SK-N-SH (cell line): ENCODE measurements around the gene NKAPL. TPM values are rescaled to one million over a fixed set of nuclear protein-coding genes. Genes with fewer than 3 reads are reported as not detected.
A peak's percentile ranks its signal among the peaks of the same experiment; 100 is the strongest.

Experiments
- CTCF ChIA-PET: fragments of 300-600, 350-600 bp; formaldehyde crosslinking; extraction: SDS; loops from one replicate; lab custom pipeline; 2021; lab: Yijun Ruan, JAX
- POLR2A ChIA-PET: fragments of 350-600 bp; sonication (Branson Sonifier 250); formaldehyde crosslinking; extraction: SDS; loops from one replicate; lab custom pipeline; 2020; ENCODE audit warnings: antibody characterized with exemption, inconsistent platforms; lab: Yijun Ruan, JAX
- DNase-seq: peaks from one replicate; pipeline ENCODE4 v3.0.0; 2012
- H2AFZ ChIP-seq: fragments of 200-600 bp; sonication (generic); 2 replicates; pipeline ENCODE4 v1.8.1; 2016; ENCODE audit warnings: antibody characterized with exemption, mild to moderate bottlenecking, low read depth
- H3F3A ChIP-seq: fragments of 200-600 bp; sonication (generic); replicated peaks from 2 replicates; pipeline ENCODE3; 2016; ENCODE audit warnings: antibody characterized with exemption, mild to moderate bottlenecking; ENCODE audit not compliant: insufficient read depth
- H3K27ac ChIP-seq, 2 experiments: fragments of 200-500 bp in 1 of 2; fragments of 200-600 bp in 1 of 2; sonication (Bioruptor generic) in 1 of 2; sonication (generic), shearing (Covaris generic) in 1 of 2; 2 replicates each; pipeline versions ENCODE4 v1.5.1 to v1.6.1; 2014 to 2016; ENCODE audit warnings: low read depth in 2 of 2, inconsistent platforms in 1 of 2, low read length in 1 of 2, mild to moderate bottlenecking in 1 of 2, mixed read lengths in 1 of 2
- H3K27me3 ChIP-seq: fragments of 200-600 bp; sonication (generic), shearing (Covaris generic); 2 replicates; pipeline ENCODE4 v1.6.1; 2016; ENCODE audit warnings: mixed run types; ENCODE audit not compliant: insufficient read depth
- H3K36me3 ChIP-seq, 2 experiments: fragments of 200-500 bp in 1 of 2; fragments of 200-600 bp in 1 of 2; sonication (Bioruptor generic) in 1 of 2; sonication (generic) in 1 of 2; replicated peaks in 1 of 2; 2 replicates each; pipeline versions ENCODE3 to v1.5.1; 2014 to 2016; ENCODE audit warnings: low read length in 1 of 2, mild to moderate bottlenecking in 1 of 2; ENCODE audit not compliant: insufficient read depth in 2 of 2, control insufficient read depth in 1 of 2
- H3K4me1 ChIP-seq, 2 experiments: fragments of 200-500 bp in 1 of 2; fragments of 200-600 bp in 1 of 2; sonication (Bioruptor generic) in 1 of 2; sonication (generic), shearing (Covaris generic) in 1 of 2; 2 replicates each; pipeline versions ENCODE4 v1.5.1 to v1.6.1; 2014 to 2016; ENCODE audit warnings: low read depth in 1 of 2, low read length in 1 of 2, mixed run types in 1 of 2; ENCODE audit not compliant: insufficient read depth in 2 of 2, control insufficient read depth in 1 of 2
- H3K4me2 ChIP-seq: fragments of 200-600 bp; sonication (generic), shearing (Covaris generic); 2 replicates; pipeline ENCODE4 v1.6.1; 2017; ENCODE audit warnings: mixed run types
- H3K4me3 ChIP-seq, 2 experiments: fragments of 200-500 bp in 1 of 2; fragments of 200-600 bp in 1 of 2; sonication (Bioruptor generic) in 1 of 2; sonication (generic), shearing (Covaris generic) in 1 of 2; 2 replicates each; pipeline versions ENCODE4 v1.5.1 to v1.8.1; 2014 to 2016; ENCODE audit warnings: low read depth in 2 of 2, inconsistent platforms in 1 of 2, low read length in 1 of 2, mild to moderate bottlenecking in 1 of 2, mixed read lengths in 1 of 2, moderate library complexity in 1 of 2
- H3K79me2 ChIP-seq: fragments of 200-600 bp; sonication (generic); 2 replicates; pipeline ENCODE4 v1.8.1; 2017; ENCODE audit warnings: mild to moderate bottlenecking; ENCODE audit not compliant: insufficient read depth
- H3K9ac ChIP-seq: fragments of 200-600 bp; sonication (generic); 2 replicates; pipeline ENCODE4 v1.6.1; 2017; ENCODE audit warnings: mixed run types
- H3K9me2 ChIP-seq: fragments of 200-600 bp; sonication (generic); 2 replicates; pipeline ENCODE4 v1.6.1; 2017; ENCODE audit warnings: mixed run types
- H3K9me3 ChIP-seq: fragments of 200-600 bp; sonication (generic); 2 replicates; pipeline ENCODE4 v1.6.1; 2017; ENCODE audit warnings: mixed run types, mild to moderate bottlenecking, moderate library complexity
- H4K20me1 ChIP-seq: fragments of 200-600 bp; sonication (generic); 2 replicates; pipeline ENCODE4 v1.6.1; 2017; ENCODE audit warnings: mild to moderate bottlenecking, mixed run types; ENCODE audit not compliant: insufficient read depth
- ELF1 ChIP-seq: IDR thresholded peaks from 2 replicates; pipeline ENCODE4 v1.4.0; 2012
- EP300 ChIP-seq, 2 experiments: IDR thresholded peaks; 2 replicates each; pipeline versions ENCODE4 v1.4.0 to v1.6.1; 2012; ENCODE audit warnings: borderline replicate concordance in 1 of 2, low read depth in 1 of 2, low read length in 1 of 2
- EZH2phosphoT487 ChIP-seq: fragments of 200-600 bp; sonication (generic); IDR thresholded peaks from 2 replicates; pipeline ENCODE4 v1.6.1; 2017; ENCODE audit warnings: low read depth, mixed run types, mild to moderate bottlenecking, antibody characterized with exemption, moderate library complexity, borderline replicate concordance
- GABPA ChIP-seq: IDR thresholded peaks from 2 replicates; pipeline ENCODE4 v1.4.0; 2012; ENCODE audit warnings: low read depth, mild to moderate bottlenecking
- GATA2 ChIP-seq: sonication (generic); formaldehyde crosslinking; IDR thresholded peaks from 2 replicates; pipeline ENCODE4 v1.5.0; 2020; ENCODE audit warnings: mild to moderate bottlenecking, missing genetic modification reagents
- NFIC ChIP-seq: IDR thresholded peaks from 2 replicates; pipeline ENCODE4 v1.4.0; 2012; ENCODE audit warnings: borderline replicate concordance
- NRF1 ChIP-seq: IDR thresholded peaks from 2 replicates; pipeline ENCODE4 v1.6.1; 2012; ENCODE audit warnings: low read depth, mild to moderate bottlenecking, low read length
- POLR2AphosphoS5 ChIP-seq: IDR thresholded peaks from 2 replicates; pipeline ENCODE4 v1.6.1; 2012; ENCODE audit warnings: low read depth, low read length
- RAD21 ChIP-seq: IDR thresholded peaks from 2 replicates; pipeline ENCODE4 v1.6.1; 2012; ENCODE audit warnings: mild to moderate bottlenecking, low read length
- RFX5 ChIP-seq: IDR thresholded peaks from 2 replicates; pipeline ENCODE4 v1.6.1; 2012; ENCODE audit warnings: mild to moderate bottlenecking, improper control_type of control experiment, low read length
- SMC3 ChIP-seq: IDR thresholded peaks from 2 replicates; pipeline ENCODE4 v1.6.1; 2012; ENCODE audit warnings: low read depth, low read length, improper control_type of control experiment
- TCF12 ChIP-seq: IDR thresholded peaks from 2 replicates; pipeline ENCODE4 v1.4.0; 2012
- YY1 ChIP-seq: IDR thresholded peaks from 2 replicates; pipeline ENCODE4 v1.4.0; 2012; ENCODE audit warnings: low read depth, mild to moderate bottlenecking
- WGBS: methylation state at CpG from one replicate; pipeline ENCODE4 v1.1.6; 2017; ENCODE audit warnings: low lambda C conversion rate; 5-methylcytosine and 5-hydroxymethylcytosine counted together
- polyA plus RNA-seq, 3 experiments: library from polyadenylated mRNA; depleted of rRNA; stranded (reverse); fragments of >200 nt; gene quantifications; 2 replicates each; pipeline ENCODE4 v1.2.3, GENCODE V29; 2012
- TF ChIP-seq, protein P1 (sequence below): IDR thresholded peaks from 2 replicates; pipeline ENCODE4 v1.4.0; 2012; ENCODE audit warnings: low read depth
- TF ChIP-seq, protein P2 (sequence below): IDR thresholded peaks from 2 replicates; pipeline ENCODE4 v1.4.0; 2012; ENCODE audit warnings: low read depth, borderline replicate concordance
- TF ChIP-seq, protein P3 (sequence below): fragments of 150-350 bp; IDR thresholded peaks from 2 replicates; pipeline ENCODE4 v1.6.1; 2016; ENCODE audit warnings: mild to moderate bottlenecking, low read depth, low read length
- TF ChIP-seq, protein P4 (sequence below): IDR thresholded peaks from 2 replicates; pipeline ENCODE4 v1.4.0; 2012; ENCODE audit warnings: low read depth, borderline replicate concordance
- TF ChIP-seq, protein P5 (sequence below): fragments of 200-600 bp; sonication (generic); IDR thresholded peaks from 2 replicates; pipeline ENCODE4 v1.6.1; 2017; ENCODE audit warnings: antibody characterized with exemption, mild to moderate bottlenecking, moderate library complexity
- TF ChIP-seq, protein P6 (sequence below): IDR thresholded peaks from 2 replicates; pipeline ENCODE4 v1.6.1; 2012; ENCODE audit warnings: mild to moderate bottlenecking, low read depth, low read length, moderate library complexity
- TF ChIP-seq, protein P7 (sequence below): fragments of 150-350 bp; IDR thresholded peaks from 2 replicates; pipeline ENCODE4 v1.6.1; 2017; ENCODE audit warnings: antibody characterized with exemption, low read length, low read depth, borderline replicate concordance

NKAPL gene
- polyA plus RNA-seq, 1 of the 3 experiments (the other 2 are of a cell fraction): not detected

DNA sequence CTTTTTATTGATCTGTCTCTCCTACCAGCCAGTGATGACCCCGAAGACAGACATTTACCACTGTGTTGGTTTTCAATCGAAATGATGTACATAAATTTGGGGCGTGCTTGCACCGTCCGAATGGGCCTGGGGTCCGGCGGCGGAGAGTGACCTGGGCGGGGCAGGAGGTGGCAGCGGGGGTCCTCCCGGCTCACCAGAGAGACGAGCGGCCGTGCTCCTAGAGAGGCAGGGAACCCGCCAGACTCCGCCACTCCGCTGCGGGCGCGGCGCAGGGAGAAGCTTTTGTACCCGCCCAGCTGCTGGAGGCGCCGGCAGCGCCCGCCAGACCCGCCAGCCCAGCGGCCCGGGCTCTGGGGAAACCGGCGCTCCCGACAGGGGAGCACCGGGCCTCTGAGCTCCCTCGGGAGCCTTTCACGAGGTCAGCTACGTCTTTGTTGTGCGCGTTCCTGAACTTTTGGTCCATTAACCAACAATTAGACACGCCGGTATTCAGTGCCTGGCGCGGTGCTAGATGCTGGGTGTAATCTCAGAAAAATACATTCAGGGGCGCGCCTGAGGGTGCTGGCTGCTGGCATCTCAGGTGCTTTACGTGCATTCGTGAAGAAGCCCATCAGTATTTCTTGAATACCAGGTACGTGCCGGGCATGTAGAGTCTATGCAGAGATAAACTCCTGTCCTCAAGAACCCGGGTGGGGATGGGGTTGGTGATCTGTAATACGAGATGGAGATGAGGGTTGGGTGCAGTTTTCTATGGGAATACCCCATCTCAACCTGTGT lies 22.4 kb downstream of the NKAPL start, which contains the start of gene PGBD1:
PGBD1 (plus strand) TSS at position 285 of the 777 bp plus-strand sequence. CDS start 2,242 bp downstream, outside the sequence.
- WGBS: 2% methylated on average over 11 of the region's 50 CpGs
- Histone ChIP-seq H2AFZ (peak within 1 kb of the TSS; percentile 99), H3K36me3 (peaks cover 29 to 39% of the 10 kb centered on the region in 2 experiments), H3K79me2 (peaks cover 22% of the 10 kb centered on the region; the same call in 1 of the 2 replicates), H3K27me3 (no peaks in the 10 kb centered on the region), H3K9me2 (no peaks in the 10 kb centered on the region), H3K4me2 (peak within 1 kb of the TSS; percentile 91), H3K9me3 (no peaks in the 10 kb centered on the region), H3K4me1 (peaks cover 0 to 7% of the 10 kb centered on the region in 2 experiments; a peak in 2 of 4 replicates), H3K27ac (peak within 1 kb of the TSS; percentile 35 to 83; a peak in 3 of 4 replicates), H3K4me3 (peak within 1 kb of the TSS; percentile 93 to 98), H3F3A (peaks cover 8% of the 10 kb centered on the region), H3K9ac (peak within 1 kb of the TSS; percentile 72), H4K20me1 (no peaks in the 10 kb centered on the region)
- DNase-seq: peak; percentile 92
- ChIA-PET POLR2A (interaction anchor here (0.8 to 2.8 kb wide), 9 partner anchors 11 to 177 kb away, joined by 3 to 22 read pairs (median 4); partner anchors contain the start of genes ZKSCAN3, ZSCAN26 and ZSCAN31), CTCF (interaction anchor here (0.9 to 1.9 kb wide), 6 partner anchors 14 to 153 kb away, joined by 3 to 10 read pairs (median 4); partner anchors contain the start of gene ZSCAN26)
- TF ChIP-seq NRF1: no peak
- TF ChIP-seq RFX5: no peak
- TF ChIP-seq, protein P1, sequence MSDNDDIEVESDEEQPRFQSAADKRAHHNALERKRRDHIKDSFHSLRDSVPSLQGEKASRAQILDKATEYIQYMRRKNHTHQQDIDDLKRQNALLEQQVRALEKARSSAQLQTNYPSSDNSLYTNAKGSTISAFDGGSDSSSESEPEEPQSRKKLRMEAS: peak; percentile 30; the same call in 1 of the 2 replicates
- no peak for TF ChIP-seq NFIC
- peak; percentile 79 for TF ChIP-seq POLR2AphosphoS5
- TF ChIP-seq TCF12: no peak
- TF ChIP-seq, protein P2, sequence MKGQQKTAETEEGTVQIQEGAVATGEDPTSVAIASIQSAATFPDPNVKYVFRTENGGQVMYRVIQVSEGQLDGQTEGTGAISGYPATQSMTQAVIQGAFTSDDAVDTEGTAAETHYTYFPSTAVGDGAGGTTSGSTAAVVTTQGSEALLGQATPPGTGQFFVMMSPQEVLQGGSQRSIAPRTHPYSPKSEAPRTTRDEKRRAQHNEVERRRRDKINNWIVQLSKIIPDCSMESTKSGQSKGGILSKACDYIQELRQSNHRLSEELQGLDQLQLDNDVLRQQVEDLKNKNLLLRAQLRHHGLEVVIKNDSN: no peak
- no peak for TF ChIP-seq ELF1
- TF ChIP-seq, protein P3, sequence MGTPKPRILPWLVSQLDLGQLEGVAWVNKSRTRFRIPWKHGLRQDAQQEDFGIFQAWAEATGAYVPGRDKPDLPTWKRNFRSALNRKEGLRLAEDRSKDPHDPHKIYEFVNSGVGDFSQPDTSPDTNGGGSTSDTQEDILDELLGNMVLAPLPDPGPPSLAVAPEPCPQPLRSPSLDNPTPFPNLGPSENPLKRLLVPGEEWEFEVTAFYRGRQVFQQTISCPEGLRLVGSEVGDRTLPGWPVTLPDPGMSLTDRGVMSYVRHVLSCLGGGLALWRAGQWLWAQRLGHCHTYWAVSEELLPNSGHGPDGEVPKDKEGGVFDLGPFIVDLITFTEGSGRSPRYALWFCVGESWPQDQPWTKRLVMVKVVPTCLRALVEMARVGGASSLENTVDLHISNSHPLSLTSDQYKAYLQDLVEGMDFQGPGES: no peak
- no peak; the same call in 1 of the 2 replicates for TF ChIP-seq RAD21
- no peak for TF ChIP-seq EZH2phosphoT487
- TF ChIP-seq SMC3: no peak
- peak; percentile 52; the same call in 1 of the 2 replicates for TF ChIP-seq GABPA
- TF ChIP-seq YY1: peak; percentile 42
- TF ChIP-seq, protein P4, sequence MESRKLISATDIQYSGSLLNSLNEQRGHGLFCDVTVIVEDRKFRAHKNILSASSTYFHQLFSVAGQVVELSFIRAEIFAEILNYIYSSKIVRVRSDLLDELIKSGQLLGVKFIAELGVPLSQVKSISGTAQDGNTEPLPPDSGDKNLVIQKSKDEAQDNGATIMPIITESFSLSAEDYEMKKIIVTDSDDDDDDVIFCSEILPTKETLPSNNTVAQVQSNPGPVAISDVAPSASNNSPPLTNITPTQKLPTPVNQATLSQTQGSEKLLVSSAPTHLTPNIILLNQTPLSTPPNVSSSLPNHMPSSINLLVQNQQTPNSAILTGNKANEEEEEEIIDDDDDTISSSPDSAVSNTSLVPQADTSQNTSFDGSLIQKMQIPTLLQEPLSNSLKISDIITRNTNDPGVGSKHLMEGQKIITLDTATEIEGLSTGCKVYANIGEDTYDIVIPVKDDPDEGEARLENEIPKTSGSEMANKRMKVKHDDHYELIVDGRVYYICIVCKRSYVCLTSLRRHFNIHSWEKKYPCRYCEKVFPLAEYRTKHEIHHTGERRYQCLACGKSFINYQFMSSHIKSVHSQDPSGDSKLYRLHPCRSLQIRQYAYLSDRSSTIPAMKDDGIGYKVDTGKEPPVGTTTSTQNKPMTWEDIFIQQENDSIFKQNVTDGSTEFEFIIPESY: no peak
- TF ChIP-seq GATA2: no peak
- no peak for TF ChIP-seq EP300 (IDR thresholded peaks at IDR 0.05; ENCODE audit: borderline replicate concordance in 1 of 2, low read depth in 1 of 2, low read length in 1 of 2)
- TF ChIP-seq, protein P5, sequence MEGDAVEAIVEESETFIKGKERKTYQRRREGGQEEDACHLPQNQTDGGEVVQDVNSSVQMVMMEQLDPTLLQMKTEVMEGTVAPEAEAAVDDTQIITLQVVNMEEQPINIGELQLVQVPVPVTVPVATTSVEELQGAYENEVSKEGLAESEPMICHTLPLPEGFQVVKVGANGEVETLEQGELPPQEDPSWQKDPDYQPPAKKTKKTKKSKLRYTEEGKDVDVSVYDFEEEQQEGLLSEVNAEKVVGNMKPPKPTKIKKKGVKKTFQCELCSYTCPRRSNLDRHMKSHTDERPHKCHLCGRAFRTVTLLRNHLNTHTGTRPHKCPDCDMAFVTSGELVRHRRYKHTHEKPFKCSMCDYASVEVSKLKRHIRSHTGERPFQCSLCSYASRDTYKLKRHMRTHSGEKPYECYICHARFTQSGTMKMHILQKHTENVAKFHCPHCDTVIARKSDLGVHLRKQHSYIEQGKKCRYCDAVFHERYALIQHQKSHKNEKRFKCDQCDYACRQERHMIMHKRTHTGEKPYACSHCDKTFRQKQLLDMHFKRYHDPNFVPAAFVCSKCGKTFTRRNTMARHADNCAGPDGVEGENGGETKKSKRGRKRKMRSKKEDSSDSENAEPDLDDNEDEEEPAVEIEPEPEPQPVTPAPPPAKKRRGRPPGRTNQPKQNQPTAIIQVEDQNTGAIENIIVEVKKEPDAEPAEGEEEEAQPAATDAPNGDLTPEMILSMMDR: no peak
- TF ChIP-seq, protein P6, sequence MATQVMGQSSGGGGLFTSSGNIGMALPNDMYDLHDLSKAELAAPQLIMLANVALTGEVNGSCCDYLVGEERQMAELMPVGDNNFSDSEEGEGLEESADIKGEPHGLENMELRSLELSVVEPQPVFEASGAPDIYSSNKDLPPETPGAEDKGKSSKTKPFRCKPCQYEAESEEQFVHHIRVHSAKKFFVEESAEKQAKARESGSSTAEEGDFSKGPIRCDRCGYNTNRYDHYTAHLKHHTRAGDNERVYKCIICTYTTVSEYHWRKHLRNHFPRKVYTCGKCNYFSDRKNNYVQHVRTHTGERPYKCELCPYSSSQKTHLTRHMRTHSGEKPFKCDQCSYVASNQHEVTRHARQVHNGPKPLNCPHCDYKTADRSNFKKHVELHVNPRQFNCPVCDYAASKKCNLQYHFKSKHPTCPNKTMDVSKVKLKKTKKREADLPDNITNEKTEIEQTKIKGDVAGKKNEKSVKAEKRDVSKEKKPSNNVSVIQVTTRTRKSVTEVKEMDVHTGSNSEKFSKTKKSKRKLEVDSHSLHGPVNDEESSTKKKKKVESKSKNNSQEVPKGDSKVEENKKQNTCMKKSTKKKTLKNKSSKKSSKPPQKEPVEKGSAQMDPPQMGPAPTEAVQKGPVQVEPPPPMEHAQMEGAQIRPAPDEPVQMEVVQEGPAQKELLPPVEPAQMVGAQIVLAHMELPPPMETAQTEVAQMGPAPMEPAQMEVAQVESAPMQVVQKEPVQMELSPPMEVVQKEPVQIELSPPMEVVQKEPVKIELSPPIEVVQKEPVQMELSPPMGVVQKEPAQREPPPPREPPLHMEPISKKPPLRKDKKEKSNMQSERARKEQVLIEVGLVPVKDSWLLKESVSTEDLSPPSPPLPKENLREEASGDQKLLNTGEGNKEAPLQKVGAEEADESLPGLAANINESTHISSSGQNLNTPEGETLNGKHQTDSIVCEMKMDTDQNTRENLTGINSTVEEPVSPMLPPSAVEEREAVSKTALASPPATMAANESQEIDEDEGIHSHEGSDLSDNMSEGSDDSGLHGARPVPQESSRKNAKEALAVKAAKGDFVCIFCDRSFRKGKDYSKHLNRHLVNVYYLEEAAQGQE: peak; percentile 49; the same call in 1 of the 2 replicates
- TF ChIP-seq, protein P7, sequence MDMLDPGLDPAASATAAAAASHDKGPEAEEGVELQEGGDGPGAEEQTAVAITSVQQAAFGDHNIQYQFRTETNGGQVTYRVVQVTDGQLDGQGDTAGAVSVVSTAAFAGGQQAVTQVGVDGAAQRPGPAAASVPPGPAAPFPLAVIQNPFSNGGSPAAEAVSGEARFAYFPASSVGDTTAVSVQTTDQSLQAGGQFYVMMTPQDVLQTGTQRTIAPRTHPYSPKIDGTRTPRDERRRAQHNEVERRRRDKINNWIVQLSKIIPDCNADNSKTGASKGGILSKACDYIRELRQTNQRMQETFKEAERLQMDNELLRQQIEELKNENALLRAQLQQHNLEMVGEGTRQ: no peak
